Large intestine (tissue), 3 donors: Measurements from ENCODE around the gene ALG9. TPM values are rescaled to one million over a fixed set of nuclear protein-coding genes. Genes with fewer than 3 reads are reported as not detected.

Source experiments
- DNase-seq, 2 donors: peaks; one replicate each; pipeline versions ENCODE4 v3.0.0 to v3.0.0-alpha.2; 2013
- H3K27ac ChIP-seq: one replicate; pipeline ENCODE4 v1.5.1; 2013; ENCODE audit warnings: low read length
- H3K27me3 ChIP-seq: 2 replicates; pipeline ENCODE4 v1.6.1; 2013; ENCODE audit warnings: low read length; ENCODE audit not compliant: control insufficient read depth, insufficient read depth
- H3K36me3 ChIP-seq: 2 replicates; pipeline ENCODE4 v1.6.1; 2013; ENCODE audit warnings: low read length; ENCODE audit not compliant: control insufficient read depth, insufficient read depth
- H3K4me1 ChIP-seq: one replicate; pipeline ENCODE4 v1.6.1; 2013; ENCODE audit warnings: low read length; ENCODE audit not compliant: control insufficient read depth, insufficient read depth
- H3K4me3 ChIP-seq: one replicate; pipeline ENCODE4 v1.5.1; 2013; ENCODE audit warnings: low read length
- H3K9me3 ChIP-seq: one replicate; pipeline ENCODE4 v1.6.1; 2013; ENCODE audit warnings: mild to moderate bottlenecking, low read depth, low read length, moderate library complexity; ENCODE audit not compliant: control insufficient read depth
- WGBS: methylation state at CpG from one replicate; pipeline ENCODE4 v1.1.5; 2013; ENCODE audit warnings: low lambda C conversion rate; ENCODE audit not compliant: insufficient coverage; 5-methylcytosine and 5-hydroxymethylcytosine counted together
- polyA plus RNA-seq: library from polyadenylated mRNA; unstranded; fragments of 120-200 nt; gene quantifications from one replicate; pipeline ENCODE4 v1.2.1, GENCODE V29; 2013

Gene ALG9
- polyA plus RNA-seq, 1 donor: 31.1 TPM

- no peak for DNase-seq
- Histone ChIP-seq H3K4me1 (no peaks in the 10 kb centered on the region), H3K9me3 (no peaks in the 10 kb centered on the region), H3K27ac (no peak overlapping the region), H3K4me3 (no peak overlapping the region), H3K36me3 (peaks cover 69% of the 10 kb centered on the region), H3K27me3 (no peaks in the 10 kb centered on the region)
These were observed 121.7 kb downstream of the ALG9 start for GRCh38 chr11:111749646-111750045.

GRCh38 chr11:111748035-111748804, 123.2 kb downstream of the ALG9 start:
- Histone ChIP-seq H3K27ac (no peak overlapping the region), H3K36me3 (peaks cover 70% of the 10 kb centered on the region), H3K27me3 (no peaks in the 10 kb centered on the region), H3K9me3 (no peaks in the 10 kb centered on the region), H3K4me3 (no peak overlapping the region), H3K4me1 (no peaks in the 10 kb centered on the region)
- WGBS: 92% methylated on average over 2 of the region's 7 CpGs
- no peak for DNase-seq

- H3K9me3 ChIP-seq: no peaks in the 10 kb centered on the region
- H3K4me1 ChIP-seq: no peaks in the 10 kb centered on the region
- no peaks in the 10 kb centered on the region for H3K27me3 ChIP-seq
- WGBS: 100% methylated on average over 4 of the region's 6 CpGs
- H3K4me3 ChIP-seq: no peak overlapping the region
- H3K36me3 ChIP-seq: peaks cover 67% of the 10 kb centered on the region
- no peak for DNase-seq
- no peak overlapping the region for H3K27ac ChIP-seq
These were observed 125.5 kb downstream of the ALG9 start for GRCh38 chr11:111745719-111746504.

- DNase-seq: no peak
- WGBS: 100% methylated on average over 1 of the region's 2 CpGs
- Histone ChIP-seq H3K27ac (no peak overlapping the region), H3K4me1 (no peaks in the 10 kb centered on the region), H3K27me3 (no peaks in the 10 kb centered on the region), H3K36me3 (peaks cover 70% of the 10 kb centered on the region), H3K9me3 (no peaks in the 10 kb centered on the region), H3K4me3 (no peak overlapping the region)
These were observed 127.7 kb downstream of the ALG9 start for GRCh38 chr11:111743700-111744099.

- Histone ChIP-seq H3K36me3 (peaks cover 68% of the 10 kb centered on the region), H3K4me1 (peaks cover 13% of the 10 kb centered on the region), H3K4me3 (no peak overlapping the region), H3K27me3 (no peaks in the 10 kb centered on the region), H3K27ac (no peak overlapping the region), H3K9me3 (no peaks in the 10 kb centered on the region)
- DNase-seq: no peak
- 100% methylated on average over 2 of the region's 2 CpGs for WGBS
These were observed 129.6 kb downstream of the ALG9 start for GRCh38 chr11:111741751-111742150.

- H3K9me3 ChIP-seq: no peaks in the 10 kb centered on the region
- H3K4me1 ChIP-seq: peaks cover 32% of the 10 kb centered on the region
- peaks cover 49% of the 10 kb centered on the region for H3K36me3 ChIP-seq
- DNase-seq: no peak
- no peak overlapping the region for H3K4me3 ChIP-seq
- H3K27me3 ChIP-seq: no peaks in the 10 kb centered on the region
- no CpG with 5 or more reads among the region's 2 CpGs for WGBS
- no peak overlapping the region for H3K27ac ChIP-seq
These were observed 132.1 kb downstream of the ALG9 start for GRCh38 chr11:111739299-111739698.

- Histone ChIP-seq H3K4me1 (peaks cover 32% of the 10 kb centered on the region), H3K9me3 (no peaks in the 10 kb centered on the region), H3K27me3 (no peaks in the 10 kb centered on the region), H3K4me3 (no peak overlapping the region), H3K36me3 (peaks cover 34% of the 10 kb centered on the region), H3K27ac (peak overlapping the region; percentile 23)
- WGBS: no CpG with 5 or more reads among the region's 14 CpGs
- no peak for DNase-seq
These were observed 133.8 kb downstream of the ALG9 start for GRCh38 chr11:111737444-111738210.

GRCh38 chr11:111736621-111737443, 134.5 kb downstream of the ALG9 start:
- no peaks in the 10 kb centered on the region for H3K9me3 ChIP-seq
- no CpG with 5 or more reads among the region's 15 CpGs for WGBS
- H3K27ac ChIP-seq: peak overlapping the region; percentile 79
- H3K4me1 ChIP-seq: peaks cover 32% of the 10 kb centered on the region
- H3K27me3 ChIP-seq: no peaks in the 10 kb centered on the region
- peaks cover 32% of the 10 kb centered on the region for H3K36me3 ChIP-seq
- DNase-seq: no peak
- no peak overlapping the region for H3K4me3 ChIP-seq
